LHCN-M2 (cell line): Measurements from ENCODE around the gene GP5. TPM values are rescaled to one million over a fixed set of nuclear protein-coding genes. Genes with fewer than 3 reads are reported as not detected.

ENCODE experiments used
- DNase-seq: peaks from one replicate; pipeline ENCODE4 v3.0.0-alpha.2; 2012; ENCODE audit warnings: low read depth
- total RNA-seq: library from RNA; depleted of rRNA; stranded (reverse); fragments of >200 nt; gene quantifications from 2 replicates; pipeline ENCODE4 v1.2.3, GENCODE V29; 2014

GP5 gene
- total RNA-seq, 1 experiment from 2014 or later: 0.06 TPM

GRCh38 chr3:194375473-194376240, 23.4 kb downstream of the GP5 start:
- DNase-seq: no peak

- no peak for DNase-seq
These were observed 24.1 kb downstream of the GP5 start for GRCh38 chr3:194374935-194375334.

GRCh38 chr3:194373899-194374298, 25.2 kb downstream of the GP5 start:
- DNase-seq: no peak

- DNase-seq: no peak
These were observed 26.0 kb downstream of the GP5 start for GRCh38 chr3:194373028-194373427.

GRCh38 chr3:194370753-194371152, 28.3 kb downstream of the GP5 start:
- DNase-seq: no peak

- DNase-seq: no peak
These were observed 29.4 kb downstream of the GP5 start, which contains the start of gene LRRC15 for GRCh38 chr3:194369522-194370279. Gene LRRC15 (minus strand): TSS chr3:194369743. CDS start chr3:194361043, 8,700 bp downstream.

GRCh38 chr3:194368918-194369317, 30.1 kb downstream of the GP5 start:
- no peak for DNase-seq

GRCh38 chr3:194367992-194368841, 30.8 kb downstream of the GP5 start:
- DNase-seq: no peak

- no peak for DNase-seq
These were observed 33.0 kb downstream of the GP5 start for GRCh38 chr3:194365978-194366490.

- DNase-seq: no peak
These were observed 33.5 kb downstream of the GP5 start for GRCh38 chr3:194365526-194365925.

GRCh38 chr3:194364652-194365434, 34.2 kb downstream of the GP5 start:
- DNase-seq: peak; percentile 28

- no peak for DNase-seq
These were observed 34.8 kb downstream of the GP5 start for GRCh38 chr3:194364314-194364651.

GRCh38 chr3:194360568-194360967, 38.5 kb downstream of the GP5 start:
- no peak for DNase-seq

- no peak for DNase-seq
These were observed 41.4 kb downstream of the GP5 start for GRCh38 chr3:194357681-194358080.

GRCh38 chr3:194355379-194355778, 43.7 kb downstream of the GP5 start:
- no peak for DNase-seq

GRCh38 chr3:194354315-194354714, 44.8 kb downstream of the GP5 start:
- no peak for DNase-seq

- DNase-seq: no peak
These were observed 46.3 kb downstream of the GP5 start for GRCh38 chr3:194352667-194353246.

- no peak for DNase-seq
These were observed 47.0 kb downstream of the GP5 start for GRCh38 chr3:194351952-194352536.

- no peak for DNase-seq
These were observed 47.9 kb downstream of the GP5 start, which contains the start of gene CPN2 for GRCh38 chr3:194351080-194351672. Gene CPN2 (minus strand): TSS chr3:194351328. CDS start chr3:194342702, 8,626 bp downstream.

GRCh38 chr3:194350726-194351071, 48.4 kb downstream of the GP5 start:
- DNase-seq: no peak
